SK-N-SH treated with all-trans-retinoic acid at 6 μM for 48 hours (cell line): Measurements from ENCODE around the gene TNXB.

Experiments
- ATAC-seq: fragments of 200-7000 bp; cut with Tn5 transposase; 3 replicates; pipeline ENCODE4 v1.9.1; 2020; ENCODE audit warnings: mild to moderate bottlenecking, moderate library complexity
- ARNTL ChIP-seq: fragments of 450-650 bp; formaldehyde crosslinking; IDR thresholded peaks from 2 replicates; pipeline ENCODE4 v1.5.0; 2020; ENCODE audit warnings: low read depth, mild to moderate bottlenecking, moderate library complexity, borderline replicate concordance
- BACH2 ChIP-seq: fragments of 250-450 bp; sonication (Bioruptor Pico); IDR thresholded peaks from 2 replicates; pipeline ENCODE4 v1.9.0; 2021; ENCODE audit warnings: mild to moderate bottlenecking, borderline replicate concordance
- ESRRG ChIP-seq: fragments of 250-450 bp; sonication (Bioruptor Pico); IDR thresholded peaks from 2 replicates; pipeline ENCODE4 v1.6.1; 2021; ENCODE audit warnings: mild to moderate bottlenecking
- GLIS3 ChIP-seq: fragments of 250-450 bp; sonication (Bioruptor Pico); IDR thresholded peaks from 2 replicates; pipeline ENCODE4 v1.5.0; 2020; ENCODE audit warnings: mild to moderate bottlenecking, moderate library complexity
- ISL1 ChIP-seq: fragments of 250-450 bp; sonication (Bioruptor Pico); IDR thresholded peaks from 2 replicates; pipeline ENCODE4 v2.1.2; 2022; ENCODE audit warnings: mild to moderate bottlenecking, moderate library complexity
- OSR1 ChIP-seq: fragments of 250-450 bp; sonication (Bioruptor Pico); IDR thresholded peaks from 2 replicates; pipeline ENCODE4 v1.8.0; 2022; ENCODE audit warnings: moderate library complexity, mild to moderate bottlenecking, inconsistent platforms
- PPARA ChIP-seq: fragments of 250-450 bp; sonication (Bioruptor Pico); IDR thresholded peaks from 2 replicates; pipeline ENCODE4 v1.5.0; 2020; ENCODE audit warnings: mild to moderate bottlenecking, borderline replicate concordance
- SNAI2 ChIP-seq: fragments of 250-450 bp; sonication (Bioruptor Pico); IDR thresholded peaks from 2 replicates; pipeline ENCODE4 v1.5.0; 2020; ENCODE audit warnings: mild to moderate bottlenecking, moderate library complexity
- TCF4 ChIP-seq: fragments of 250-450 bp; sonication (Bioruptor Pico); IDR thresholded peaks from 2 replicates; pipeline ENCODE4 v1.8.0; 2021; ENCODE audit warnings: mild to moderate bottlenecking, moderate library complexity, borderline replicate concordance
- TOX ChIP-seq: fragments of 250-450 bp; sonication (Bioruptor Pico); IDR thresholded peaks from 2 replicates; pipeline ENCODE4 v1.8.0; 2021; ENCODE audit warnings: mild to moderate bottlenecking, moderate library complexity, borderline replicate concordance
- ZC3H10 ChIP-seq: fragments of 250-450 bp; sonication (Bioruptor Pico); IDR thresholded peaks from 2 replicates; pipeline ENCODE4 v1.5.1; 2021; ENCODE audit warnings: mild to moderate bottlenecking, moderate library complexity
- ZFP3 ChIP-seq: fragments of 250-450 bp; sonication (Bioruptor Pico); IDR thresholded peaks from 2 replicates; pipeline ENCODE4 v1.5.0; 2020; ENCODE audit warnings: mild to moderate bottlenecking, moderate library complexity
- ZFP30 ChIP-seq: fragments of 450-650 bp; formaldehyde crosslinking; IDR thresholded peaks from 2 replicates; pipeline ENCODE4 v1.5.0; 2022; ENCODE audit warnings: mild to moderate bottlenecking, moderate library complexity
- ZNF565 ChIP-seq: fragments of 450-650 bp; formaldehyde crosslinking; conservative IDR thresholded peaks from 2 replicates; pipeline ENCODE4 v1.5.0; 2020; ENCODE audit warnings: low read depth, mild to moderate bottlenecking, moderate library complexity
- ZNF70 ChIP-seq: fragments of 450-650 bp; formaldehyde crosslinking; IDR thresholded peaks from 2 replicates; pipeline ENCODE4 v1.5.0; 2020; ENCODE audit warnings: mild to moderate bottlenecking, moderate library complexity
- ZNF8 ChIP-seq: fragments of 450-650 bp; formaldehyde crosslinking; IDR thresholded peaks from 2 replicates; pipeline ENCODE4 v1.5.0; 2020; ENCODE audit warnings: mild to moderate bottlenecking, moderate library complexity
- TF ChIP-seq, protein P1 (sequence below): fragments of 250-450 bp; sonication (Bioruptor Pico); IDR thresholded peaks from 2 replicates; pipeline ENCODE4 v1.8.0; 2020; ENCODE audit warnings: mild to moderate bottlenecking, moderate library complexity, borderline replicate concordance
- TF ChIP-seq, protein P2 (sequence below): fragments of 250-450 bp; sonication (Bioruptor Pico); IDR thresholded peaks from 2 replicates; pipeline ENCODE4 v1.5.0; 2020; ENCODE audit warnings: mild to moderate bottlenecking, moderate library complexity
- TF ChIP-seq, protein P3 (sequence below): fragments of 250-450 bp; sonication (Bioruptor Pico); IDR thresholded peaks from 2 replicates; pipeline ENCODE4 v1.8.0; 2021; ENCODE audit warnings: low read depth, mild to moderate bottlenecking, moderate library complexity, borderline replicate concordance

TNXB gene

DNA sequence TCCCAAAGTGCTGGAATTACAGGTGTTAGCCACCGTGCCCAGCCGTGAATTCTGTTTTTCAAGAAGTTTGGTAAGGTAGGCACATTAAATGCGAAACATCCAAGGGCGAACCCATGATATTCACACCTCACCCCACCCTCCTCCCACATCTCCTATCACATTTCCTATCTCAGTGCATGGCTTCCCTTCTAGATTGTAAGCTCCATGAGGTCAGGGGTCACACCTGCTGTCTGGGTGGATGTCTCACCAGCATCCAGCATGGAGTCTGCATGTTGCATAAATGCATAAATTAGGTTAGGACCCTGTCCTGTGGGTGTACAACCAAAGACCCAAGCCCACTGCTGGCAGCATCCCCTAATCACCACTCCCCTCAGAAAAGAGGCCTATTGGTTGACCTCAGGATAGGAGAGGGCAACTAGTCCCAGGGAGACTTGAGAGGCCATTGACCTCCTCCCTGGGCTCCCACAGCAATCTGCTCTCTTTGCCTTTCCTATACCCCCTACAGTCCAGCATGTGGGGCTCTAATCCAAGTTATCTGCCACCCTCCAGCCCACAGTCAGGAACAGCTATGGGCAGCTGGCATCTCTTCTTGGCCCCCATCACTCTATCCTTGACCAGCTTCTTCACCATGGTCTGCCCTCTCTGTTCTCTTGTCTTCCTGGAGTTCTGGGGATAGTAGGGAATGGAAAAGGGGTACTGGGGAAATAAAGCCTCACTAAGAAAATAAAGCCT is 38.4 kb upstream of the TNXB start:
- TF ChIP-seq GLIS3 (CRISPR knock-in tag) (no peak), ZNF70 (CRISPR knock-in tag) (no peak), SNAI2 (no peak), TOX (CRISPR knock-in tag) (no peak), ZC3H10 (CRISPR knock-in tag) (no peak), BACH2 (CRISPR knock-in tag) (no peak), ESRRG (CRISPR knock-in tag) (no peak), OSR1 (CRISPR knock-in tag) (no peak)
- TF ChIP-seq, protein P1, sequence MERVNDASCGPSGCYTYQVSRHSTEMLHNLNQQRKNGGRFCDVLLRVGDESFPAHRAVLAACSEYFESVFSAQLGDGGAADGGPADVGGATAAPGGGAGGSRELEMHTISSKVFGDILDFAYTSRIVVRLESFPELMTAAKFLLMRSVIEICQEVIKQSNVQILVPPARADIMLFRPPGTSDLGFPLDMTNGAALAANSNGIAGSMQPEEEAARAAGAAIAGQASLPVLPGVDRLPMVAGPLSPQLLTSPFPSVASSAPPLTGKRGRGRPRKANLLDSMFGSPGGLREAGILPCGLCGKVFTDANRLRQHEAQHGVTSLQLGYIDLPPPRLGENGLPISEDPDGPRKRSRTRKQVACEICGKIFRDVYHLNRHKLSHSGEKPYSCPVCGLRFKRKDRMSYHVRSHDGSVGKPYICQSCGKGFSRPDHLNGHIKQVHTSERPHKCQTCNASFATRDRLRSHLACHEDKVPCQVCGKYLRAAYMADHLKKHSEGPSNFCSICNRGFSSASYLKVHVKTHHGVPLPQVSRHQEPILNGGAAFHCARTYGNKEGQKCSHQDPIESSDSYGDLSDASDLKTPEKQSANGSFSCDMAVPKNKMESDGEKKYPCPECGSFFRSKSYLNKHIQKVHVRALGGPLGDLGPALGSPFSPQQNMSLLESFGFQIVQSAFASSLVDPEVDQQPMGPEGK (CRISPR knock-in tag): no peak
- TF ChIP-seq, protein P2, sequence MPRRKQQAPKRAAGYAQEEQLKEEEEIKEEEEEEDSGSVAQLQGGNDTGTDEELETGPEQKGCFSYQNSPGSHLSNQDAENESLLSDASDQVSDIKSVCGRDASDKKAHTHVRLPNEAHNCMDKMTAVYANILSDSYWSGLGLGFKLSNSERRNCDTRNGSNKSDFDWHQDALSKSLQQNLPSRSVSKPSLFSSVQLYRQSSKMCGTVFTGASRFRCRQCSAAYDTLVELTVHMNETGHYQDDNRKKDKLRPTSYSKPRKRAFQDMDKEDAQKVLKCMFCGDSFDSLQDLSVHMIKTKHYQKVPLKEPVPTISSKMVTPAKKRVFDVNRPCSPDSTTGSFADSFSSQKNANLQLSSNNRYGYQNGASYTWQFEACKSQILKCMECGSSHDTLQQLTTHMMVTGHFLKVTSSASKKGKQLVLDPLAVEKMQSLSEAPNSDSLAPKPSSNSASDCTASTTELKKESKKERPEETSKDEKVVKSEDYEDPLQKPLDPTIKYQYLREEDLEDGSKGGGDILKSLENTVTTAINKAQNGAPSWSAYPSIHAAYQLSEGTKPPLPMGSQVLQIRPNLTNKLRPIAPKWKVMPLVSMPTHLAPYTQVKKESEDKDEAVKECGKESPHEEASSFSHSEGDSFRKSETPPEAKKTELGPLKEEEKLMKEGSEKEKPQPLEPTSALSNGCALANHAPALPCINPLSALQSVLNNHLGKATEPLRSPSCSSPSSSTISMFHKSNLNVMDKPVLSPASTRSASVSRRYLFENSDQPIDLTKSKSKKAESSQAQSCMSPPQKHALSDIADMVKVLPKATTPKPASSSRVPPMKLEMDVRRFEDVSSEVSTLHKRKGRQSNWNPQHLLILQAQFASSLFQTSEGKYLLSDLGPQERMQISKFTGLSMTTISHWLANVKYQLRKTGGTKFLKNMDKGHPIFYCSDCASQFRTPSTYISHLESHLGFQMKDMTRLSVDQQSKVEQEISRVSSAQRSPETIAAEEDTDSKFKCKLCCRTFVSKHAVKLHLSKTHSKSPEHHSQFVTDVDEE (CRISPR knock-in tag): no peak
- TF ChIP-seq, protein P3, sequence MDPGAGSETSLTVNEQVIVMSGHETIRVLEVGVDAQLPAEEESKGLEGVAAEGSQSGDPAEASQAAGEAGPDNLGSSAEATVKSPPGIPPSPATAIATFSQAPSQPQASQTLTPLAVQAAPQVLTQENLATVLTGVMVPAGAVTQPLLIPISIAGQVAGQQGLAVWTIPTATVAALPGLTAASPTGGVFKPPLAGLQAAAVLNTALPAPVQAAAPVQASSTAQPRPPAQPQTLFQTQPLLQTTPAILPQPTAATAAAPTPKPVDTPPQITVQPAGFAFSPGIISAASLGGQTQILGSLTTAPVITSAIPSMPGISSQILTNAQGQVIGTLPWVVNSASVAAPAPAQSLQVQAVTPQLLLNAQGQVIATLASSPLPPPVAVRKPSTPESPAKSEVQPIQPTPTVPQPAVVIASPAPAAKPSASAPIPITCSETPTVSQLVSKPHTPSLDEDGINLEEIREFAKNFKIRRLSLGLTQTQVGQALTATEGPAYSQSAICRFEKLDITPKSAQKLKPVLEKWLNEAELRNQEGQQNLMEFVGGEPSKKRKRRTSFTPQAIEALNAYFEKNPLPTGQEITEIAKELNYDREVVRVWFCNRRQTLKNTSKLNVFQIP: no peak
- ATAC-seq: no peak

DNA sequence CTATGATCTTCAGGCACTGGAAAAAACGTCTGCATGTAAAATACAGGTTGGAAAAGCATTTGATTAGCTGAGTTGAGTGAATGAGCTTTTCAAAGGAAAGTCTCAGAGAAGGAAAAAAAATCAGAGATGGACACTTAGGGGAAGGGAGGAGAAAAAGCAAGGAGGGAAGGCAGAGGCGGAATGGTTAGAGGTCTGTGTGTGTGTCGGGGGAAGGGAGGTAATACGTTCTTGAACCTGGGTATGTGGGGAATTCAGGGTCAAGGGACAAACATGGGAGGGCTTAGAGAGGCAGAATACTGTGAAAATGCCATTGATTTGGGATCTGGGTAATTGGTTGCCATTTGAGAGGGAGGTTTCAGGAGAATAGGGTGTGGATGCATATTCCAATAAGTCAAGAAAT is 37.5 kb upstream of the TNXB start:
- ATAC-seq: no peak
- TF ChIP-seq, protein P1 (CRISPR knock-in tag): no peak
- no peak for TF ChIP-seq SNAI2
- TF ChIP-seq ZC3H10 (CRISPR knock-in tag): no peak
- TF ChIP-seq ARNTL (CRISPR knock-in tag): no peak
- no peak for TF ChIP-seq ISL1 (CRISPR knock-in tag)
- TF ChIP-seq BACH2 (CRISPR knock-in tag): no peak
- TF ChIP-seq ZNF8 (CRISPR knock-in tag): no peak
- TF ChIP-seq TCF4 (CRISPR knock-in tag): no peak
- no peak for TF ChIP-seq ZFP30
- no peak for TF ChIP-seq ZNF565
- TF ChIP-seq ESRRG (CRISPR knock-in tag): no peak
- no peak for TF ChIP-seq ZFP3 (CRISPR knock-in tag)
- TF ChIP-seq OSR1 (CRISPR knock-in tag): no peak
- no peak for TF ChIP-seq ZNF70 (CRISPR knock-in tag)
- TF ChIP-seq, protein P2 (CRISPR knock-in tag): no peak
- no peak for TF ChIP-seq PPARA (CRISPR knock-in tag)
